Kidney (tissue), 14 donors: ENCODE measurements around the gene SPIB. TPM values are rescaled to one million over a fixed set of nuclear protein-coding genes. Genes with fewer than 3 reads are reported as not detected.

ENCODE experiments used
- DNase-seq, 5 donors: peaks; one replicate each; pipeline ENCODE4 v3.0.0-alpha.2; 2013 to 2020
- FAIRE-seq: peaks from 2 replicates; lab custom pipeline; 2012; peaks lifted over from hg19 to GRCh38; lab: Jason Lieb, UNC
- H3K27ac ChIP-seq, 2 donors: one replicate each; pipeline ENCODE4 v1.7.0; 2013; ENCODE audit warnings: low read depth in 2 of 2, low read length in 2 of 2, inconsistent platforms in 1 of 2
- H3K27me3 ChIP-seq: one replicate; pipeline ENCODE4 v1.7.1; 2013; ENCODE audit warnings: low read length, inconsistent platforms; ENCODE audit not compliant: control insufficient read depth, insufficient read depth
- H3K36me3 ChIP-seq, 3 donors: one replicate each; pipeline versions ENCODE4 v1.7.0 to v1.7.1; 2013; ENCODE audit warnings: low read length in 3 of 3, control low read depth in 1 of 3, inconsistent platforms in 1 of 3; ENCODE audit not compliant: insufficient read depth in 3 of 3, control insufficient read depth in 2 of 3
- H3K4me1 ChIP-seq, 3 donors: one replicate each; pipeline versions ENCODE4 v1.7.0 to v1.7.1; 2013; ENCODE audit warnings: low read length in 3 of 3, inconsistent platforms in 1 of 3, low read depth in 1 of 3; ENCODE audit not compliant: control insufficient read depth in 2 of 3, insufficient read depth in 2 of 3
- H3K4me3 ChIP-seq, 3 donors: one replicate each; pipeline versions ENCODE4 v1.7.0 to v1.8.1; 2013; ENCODE audit warnings: low read length in 3 of 3, control low read depth in 1 of 3, inconsistent platforms in 1 of 3
- H3K9ac ChIP-seq, 3 donors: one replicate each; pipeline versions ENCODE4 v1.7.0 to v1.7.1; 2013; ENCODE audit warnings: low read length in 3 of 3, control low read depth in 1 of 3, inconsistent platforms in 1 of 3
- H3K9me3 ChIP-seq, 3 donors: one replicate each; pipeline versions ENCODE4 v1.7.0 to v1.7.1; 2013; ENCODE audit warnings: low read length in 3 of 3, control low read depth in 1 of 3, inconsistent platforms in 1 of 3; ENCODE audit not compliant: control insufficient read depth in 2 of 3, insufficient read depth in 1 of 3
- intact Hi-C: fragments of 100-400 bp; cut with DNase I; formaldehyde crosslinking; loops from one replicate; pipeline ENCODE4 v1.11.1; 2022
- polyA plus RNA-seq: library from polyadenylated mRNA; stranded (reverse); fragments of 350-450 nt; fragmentation: Illumina TruSeq; extraction: RNeasy Lipid Tissue Mini Kit (QIAGEN cat#74804); gene quantifications from one replicate; pipeline ENCODE4 v1.2.3, GENCODE V29; 2014; ENCODE audit warnings: low read depth, low replicate concordance; ENCODE audit not compliant: insufficient read depth
- total RNA-seq: library from RNA; stranded (reverse); fragmentation: NEBNext Ultra II Directional; extraction: Animal tissue kit (Norgen Biotek cat#: 25700); gene quantifications from one replicate; pipeline ENCODE4 v1.2.1, GENCODE V29; 2021
- TF ChIP-seq, protein P1 (sequence below): IDR thresholded peaks from 3 replicates; pipeline ENCODE4 v1.5.1; 2012; ENCODE audit warnings: mild to moderate bottlenecking, moderate library complexity, borderline replicate concordance; ENCODE audit not compliant: insufficient read depth; ENCODE audit errors: extremely low read depth
- donor health status: control.
- donor health status: control.
- donor health status: control.
- donor health status: control.
- donor health status: control.
- donor health status: DM: yes; HTN: yes; CAD: no.
- donor health status: Normal renal cell carcinoma (clear cell type).

The SPIB gene
- total and polyA plus RNA-seq, 2 donors from 2014 or later = 1.1 TPM; not detected in 1

DNA sequence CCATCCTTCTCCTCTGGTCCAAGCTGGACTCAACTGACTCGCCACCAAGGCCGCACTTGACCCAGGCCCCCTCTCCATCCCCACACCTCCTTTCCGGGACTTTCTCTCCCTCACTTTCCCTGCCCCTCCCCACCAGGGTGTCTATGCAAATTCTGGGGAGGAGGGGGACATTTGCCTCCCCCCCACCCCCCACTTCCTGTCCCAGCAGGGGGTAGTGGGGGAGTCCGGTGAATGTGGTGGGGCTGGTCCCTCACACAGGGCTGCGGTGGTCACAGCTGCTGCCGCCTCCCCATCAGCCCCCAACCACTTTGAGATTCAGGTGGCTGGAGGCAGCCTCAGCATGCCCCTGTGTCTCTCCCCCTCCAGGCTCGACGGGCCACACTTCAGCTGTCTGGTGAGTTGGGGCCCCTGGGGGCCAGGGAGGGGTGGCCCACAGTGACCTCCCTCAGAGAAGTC is 870 bp downstream of the SPIB start:
- Histone ChIP-seq H3K9ac (no peak overlapping the region), H3K27me3 (peaks cover 5% of the 10 kb centered on the region), H3K4me1 (no peaks in the 10 kb centered on the region), H3K36me3 (no peaks in the 10 kb centered on the region), H3K9me3 (no peaks in the 10 kb centered on the region), H3K4me3 (no peak overlapping the region), H3K27ac (no peak overlapping the region)
- no peak for FAIRE-seq
- peak in 1 of 5 donors; percentile 37 for DNase-seq
- intact Hi-C loops = no loop called here
- TF ChIP-seq, protein P1, sequence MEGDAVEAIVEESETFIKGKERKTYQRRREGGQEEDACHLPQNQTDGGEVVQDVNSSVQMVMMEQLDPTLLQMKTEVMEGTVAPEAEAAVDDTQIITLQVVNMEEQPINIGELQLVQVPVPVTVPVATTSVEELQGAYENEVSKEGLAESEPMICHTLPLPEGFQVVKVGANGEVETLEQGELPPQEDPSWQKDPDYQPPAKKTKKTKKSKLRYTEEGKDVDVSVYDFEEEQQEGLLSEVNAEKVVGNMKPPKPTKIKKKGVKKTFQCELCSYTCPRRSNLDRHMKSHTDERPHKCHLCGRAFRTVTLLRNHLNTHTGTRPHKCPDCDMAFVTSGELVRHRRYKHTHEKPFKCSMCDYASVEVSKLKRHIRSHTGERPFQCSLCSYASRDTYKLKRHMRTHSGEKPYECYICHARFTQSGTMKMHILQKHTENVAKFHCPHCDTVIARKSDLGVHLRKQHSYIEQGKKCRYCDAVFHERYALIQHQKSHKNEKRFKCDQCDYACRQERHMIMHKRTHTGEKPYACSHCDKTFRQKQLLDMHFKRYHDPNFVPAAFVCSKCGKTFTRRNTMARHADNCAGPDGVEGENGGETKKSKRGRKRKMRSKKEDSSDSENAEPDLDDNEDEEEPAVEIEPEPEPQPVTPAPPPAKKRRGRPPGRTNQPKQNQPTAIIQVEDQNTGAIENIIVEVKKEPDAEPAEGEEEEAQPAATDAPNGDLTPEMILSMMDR = no peak

DNA sequence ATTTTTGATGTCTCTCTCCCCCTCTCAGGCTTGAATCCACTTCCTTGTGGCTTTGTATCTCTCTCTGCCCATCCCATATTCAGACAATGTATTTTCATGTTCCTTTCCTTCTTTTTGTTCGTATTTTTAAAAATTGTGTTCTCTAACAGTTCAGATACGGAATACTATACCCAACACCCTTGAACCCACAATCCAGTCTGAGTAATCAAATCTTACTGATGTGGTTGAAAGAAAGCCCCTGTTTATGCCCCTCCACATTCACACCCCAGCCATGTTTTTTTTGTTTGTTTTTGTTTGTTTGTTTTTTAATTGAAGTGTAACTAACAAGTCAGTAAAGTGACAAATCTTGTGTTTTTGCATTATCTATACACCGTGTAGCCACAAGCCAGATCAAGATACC is 1.4 kb downstream of the SPIB start:
- Histone ChIP-seq H3K4me1 (no peaks in the 10 kb centered on the region), H3K27ac (no peak overlapping the region), H3K9me3 (no peaks in the 10 kb centered on the region), H3K9ac (no peak overlapping the region), H3K27me3 (peaks cover 5% of the 10 kb centered on the region), H3K36me3 (no peaks in the 10 kb centered on the region), H3K4me3 (no peak overlapping the region)
- DNase-seq (no peak), FAIRE-seq (no peak)
- intact Hi-C loops = no loop called here
- TF ChIP-seq, protein P1 = no peak

DNA sequence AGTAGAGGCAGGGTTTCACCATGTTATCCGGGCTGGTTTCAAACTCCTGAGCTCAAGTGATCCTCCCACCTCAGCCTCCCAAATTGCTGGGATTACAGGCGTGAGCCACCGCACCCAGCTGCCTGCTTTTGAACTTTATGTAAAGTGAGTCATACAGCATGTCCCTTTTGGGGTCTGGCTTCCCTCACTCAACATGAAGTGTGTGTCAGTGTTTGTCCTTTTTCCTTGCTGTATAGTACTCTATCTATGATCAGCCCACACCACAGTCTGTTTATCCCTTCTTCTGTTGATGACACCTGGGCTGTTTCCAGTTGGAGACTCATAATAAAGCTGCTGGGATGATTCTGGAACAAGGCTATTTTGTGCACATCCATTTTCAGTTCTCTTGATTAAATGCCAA is 2.1 kb downstream of the SPIB start:
- no peak for DNase-seq
- intact Hi-C loops = no loop called here
- peaks cover 5% of the 10 kb centered on the region for H3K27me3 ChIP-seq

More for the DNA sequence above, 2.1 kb downstream of the SPIB start:
- Histone ChIP-seq H3K27ac (no peak overlapping the region), H3K4me3 (no peak overlapping the region), H3K36me3 (no peaks in the 10 kb centered on the region), H3K4me1 (no peaks in the 10 kb centered on the region), H3K9me3 (no peaks in the 10 kb centered on the region), H3K9ac (no peak overlapping the region)
- FAIRE-seq = no peak
- TF ChIP-seq, protein P1 = no peak
